Measurements from ENCODE around the gene GPR45.
"Not testable (repeated sequence)": the region's sequence is repeated elsewhere in the genome, so short reads cannot be mapped to it uniquely, and the experiment has no call there.

GPR45 gene

GRCh38 chr2:105241443-105241842 is at the start of gene GPR45:
GPR45 (plus strand) TSS chr2:105241743; CDS start chr2:105241859, 116 bp downstream.
- DNase-seq: no peak

GRCh38 chr2:105194022-105194675 is 47.4 kb upstream of the GPR45 start:
- DNase-seq: no peak

- no peak for DNase-seq
These were observed 44.9 kb upstream of the GPR45 start for GRCh38 chr2:105196651-105197050.

GRCh38 chr2:105215586-105216192 is 25.9 kb upstream of the GPR45 start:
- no peak for DNase-seq

- no peak for DNase-seq
These were observed 20.9 kb upstream of the GPR45 start for GRCh38 chr2:105220604-105221003.

- no peak for DNase-seq
These were observed 17.1 kb upstream of the GPR45 start for GRCh38 chr2:105224444-105224843.

GRCh38 chr2:105231232-105231619 is 10.3 kb upstream of the GPR45 start:
- DNase-seq: no peak

- DNase-seq: peak; percentile 4 to 58
These were observed 6.0 kb upstream of the GPR45 start for GRCh38 chr2:105235388-105236059.

- no peak for DNase-seq
These were observed 5.5 kb upstream of the GPR45 start for GRCh38 chr2:105236060-105236424.

GRCh38 chr2:105237045-105237765 is 4.3 kb upstream of the GPR45 start:
- DNase-seq: no peak

GRCh38 chr2:105238664-105239240 is 2.8 kb upstream of the GPR45 start:
- no peak for DNase-seq

GRCh38 chr2:105239924-105240323 is 1.6 kb upstream of the GPR45 start:
- DNase-seq: no peak

GRCh38 chr2:105242286-105242993 is 897 bp downstream of the GPR45 start:
- DNase-seq: no peak

GRCh38 chr2:105243961-105244360 is 2.4 kb downstream of the GPR45 start:
- DNase-seq: no peak

GRCh38 chr2:105244451-105244850 is 2.9 kb downstream of the GPR45 start:
- DNase-seq: no peak

GRCh38 chr2:105248316-105249070 is 7.0 kb downstream of the GPR45 start:
- no peak for DNase-seq

- DNase-seq: no peak
These were observed 7.6 kb downstream of the GPR45 start for GRCh38 chr2:105249181-105249580.

GRCh38 chr2:105249891-105250290 is 8.3 kb downstream of the GPR45 start:
- no peak for DNase-seq

GRCh38 chr2:105251016-105251648 is 9.6 kb downstream of the GPR45 start:
- DNase-seq: not testable (repeated sequence)

- no peak for DNase-seq
These were observed 10.7 kb downstream of the GPR45 start for GRCh38 chr2:105252271-105252670.

- DNase-seq: no peak
These were observed 13.1 kb downstream of the GPR45 start for GRCh38 chr2:105254531-105255210.
